ENCODE measurements around the gene CACNA1G. TPM values are rescaled to one million over a fixed set of nuclear protein-coding genes. Genes with fewer than 3 reads are reported as not detected.

Gene CACNA1G
- 8.6 TPM for polyA plus RNA-seq (2013, experiment 1 of 4)
- polyA plus RNA-seq (2013, experiment 2 of 4) = 8.9 TPM
- polyA plus RNA-seq (2013, experiment 3 of 4) = 9.1 TPM
- 9.4 TPM for polyA plus RNA-seq (2013, experiment 4 of 4)

- Histone ChIP-seq H3K27ac (ENCODE audit: insufficient read depth, low read depth, low read length, poor library complexity, severe bottlenecking) (peak within 1 kb of the TSS; percentile 75), H3K4me1 (ENCODE audit: control insufficient read depth, insufficient read depth, low read length) (peaks cover 57% of the 10 kb centered on the region), H3K27me3 (ENCODE audit: control insufficient read depth, insufficient read depth, low read length, poor library complexity, severe bottlenecking) (peaks cover 69% of the 10 kb centered on the region), H3K9me3 (ENCODE audit: control insufficient read depth, low read length) (no peaks in the 10 kb centered on the region), H3K4me3 (ENCODE audit: insufficient read depth, low read depth, low read length) (peak within 1 kb of the TSS; percentile 58), H3K36me3 (ENCODE audit: control insufficient read depth, insufficient read depth, low read length) (no peaks in the 10 kb centered on the region)
- 0% methylated on average over 56 of the region's 56 CpGs for WGBS, 2 experiments
Observed at GRCh38 chr17:50560185-50560824, at the start of gene CACNA1G. Gene CACNA1G, plus strand, starts transcription at chr17:50560715. Its CDS starts 745 bp downstream, at chr17:50561460.

DNA sequence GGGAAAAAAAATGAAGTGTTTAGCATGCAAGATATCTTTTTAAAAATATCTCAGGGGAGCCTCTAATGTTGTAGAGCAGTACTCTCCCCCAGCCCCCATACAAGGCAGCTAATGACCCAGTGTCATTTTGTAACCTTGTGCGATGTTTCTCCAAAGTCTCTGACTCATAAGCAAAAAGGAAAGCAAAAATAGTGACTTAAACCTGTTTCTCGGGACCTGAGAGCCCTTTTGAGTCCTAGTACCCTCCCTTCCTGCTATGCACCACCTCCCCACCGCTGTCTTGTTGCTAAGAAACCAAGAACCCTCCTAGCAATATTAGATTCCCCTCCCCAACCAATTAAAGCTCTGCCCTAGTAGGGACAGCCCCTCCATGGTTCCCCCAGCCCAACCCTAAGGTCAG lies 49.5 kb upstream of the CACNA1G start:
- Histone ChIP-seq H3K9me3 (ENCODE audit: control insufficient read depth, low read length) (no peaks in the 10 kb centered on the region), H3K4me1 (ENCODE audit: control insufficient read depth, insufficient read depth, low read length) (peaks cover 33% of the 10 kb centered on the region), H3K36me3 (ENCODE audit: control insufficient read depth, insufficient read depth, low read length) (no peaks in the 10 kb centered on the region), H3K4me3 (ENCODE audit: insufficient read depth, low read depth, low read length) (no peak overlapping the region), H3K27ac (ENCODE audit: insufficient read depth, low read depth, low read length, poor library complexity, severe bottlenecking) (peak overlapping the region; percentile 4), H3K27me3 (ENCODE audit: control insufficient read depth, insufficient read depth, low read length, poor library complexity, severe bottlenecking) (no peaks in the 10 kb centered on the region)
- 69 to 74% methylated on average over 3 of the region's 3 CpGs for WGBS, 2 experiments

GRCh38 chr17:50513495-50513894 lies 47.0 kb upstream of the CACNA1G start:
- Histone ChIP-seq H3K9me3 (ENCODE audit: control insufficient read depth, low read length) (no peaks in the 10 kb centered on the region), H3K27ac (ENCODE audit: insufficient read depth, low read depth, low read length, poor library complexity, severe bottlenecking) (no peak overlapping the region), H3K4me3 (ENCODE audit: insufficient read depth, low read depth, low read length) (no peak overlapping the region), H3K4me1 (ENCODE audit: control insufficient read depth, insufficient read depth, low read length) (peaks cover 37% of the 10 kb centered on the region), H3K27me3 (ENCODE audit: control insufficient read depth, insufficient read depth, low read length, poor library complexity, severe bottlenecking) (no peaks in the 10 kb centered on the region), H3K36me3 (ENCODE audit: control insufficient read depth, insufficient read depth, low read length) (no peaks in the 10 kb centered on the region)
- 91 to 95% methylated on average over 4 of the region's 4 CpGs for WGBS, 2 experiments

DNA sequence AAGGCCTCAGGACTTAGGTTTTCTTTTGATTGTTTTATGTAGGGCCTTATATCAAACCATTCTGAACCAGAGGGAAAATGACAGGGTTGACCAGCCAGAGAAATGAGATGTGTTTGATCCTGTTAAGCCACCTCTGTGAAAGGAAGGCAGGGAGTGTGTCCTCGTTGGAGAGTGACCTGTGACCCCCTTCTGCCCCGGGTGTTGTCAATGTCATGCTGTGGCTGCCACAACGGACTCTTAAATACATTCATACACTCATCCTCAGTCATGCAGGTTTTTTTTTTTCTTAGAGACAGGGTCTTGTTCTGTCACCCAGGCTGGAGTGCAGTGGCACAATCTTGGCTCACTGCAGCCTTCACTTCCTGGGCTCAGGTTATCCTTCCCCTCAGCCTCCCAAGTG lies 46.1 kb upstream of the CACNA1G start:
- H3K27ac ChIP-seq (ENCODE audit: insufficient read depth, low read depth, low read length, poor library complexity, severe bottlenecking) = no peak overlapping the region
- H3K9me3 ChIP-seq (ENCODE audit: control insufficient read depth, low read length) = no peaks in the 10 kb centered on the region
- no peaks in the 10 kb centered on the region for H3K36me3 ChIP-seq (ENCODE audit: control insufficient read depth, insufficient read depth, low read length)
- 25 to 45% methylated on average over 3 of the region's 3 CpGs for WGBS, 2 experiments
- no peaks in the 10 kb centered on the region for H3K27me3 ChIP-seq (ENCODE audit: control insufficient read depth, insufficient read depth, low read length, poor library complexity, severe bottlenecking)
- H3K4me3 ChIP-seq (ENCODE audit: insufficient read depth, low read depth, low read length) = no peak overlapping the region
- H3K4me1 ChIP-seq (ENCODE audit: control insufficient read depth, insufficient read depth, low read length) = peaks cover 42% of the 10 kb centered on the region

DNA sequence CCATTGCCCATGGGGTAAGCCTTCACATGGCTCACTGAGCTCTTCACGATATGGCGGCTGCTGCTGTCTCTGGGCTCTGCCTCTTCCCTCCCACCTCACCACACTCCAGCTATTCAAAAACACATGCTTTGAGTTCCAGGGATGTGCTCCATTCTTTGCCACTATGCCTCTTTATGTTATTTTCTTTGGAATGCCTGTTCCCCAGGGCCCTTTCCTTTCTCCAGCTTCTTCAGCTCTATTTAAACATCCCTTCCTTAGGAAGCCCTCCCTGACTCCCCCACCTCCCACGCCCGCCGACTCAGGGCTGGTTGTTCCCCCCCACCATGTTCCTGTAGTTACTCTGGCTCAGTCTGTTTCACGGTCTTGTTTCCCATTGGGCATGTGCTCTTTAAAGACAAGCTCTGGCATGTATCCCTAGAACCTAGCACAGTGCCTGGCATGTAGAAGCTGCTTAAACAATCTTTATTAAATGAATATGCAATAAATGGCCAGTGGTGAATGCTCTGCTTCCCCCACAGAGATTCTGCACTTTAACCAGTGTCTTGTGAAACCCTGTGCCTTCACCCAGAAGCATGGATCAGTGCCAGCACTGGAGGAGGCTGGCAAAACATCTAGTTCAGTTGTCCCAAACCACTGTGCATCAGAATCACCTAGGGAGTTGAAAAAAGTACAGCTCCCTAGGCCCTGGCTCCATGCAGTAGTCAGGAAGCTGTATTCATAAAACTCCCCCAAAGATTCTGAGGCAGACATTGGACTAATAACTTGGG lies 45.4 kb upstream of the CACNA1G start:
- 36 to 52% methylated on average over 6 of the region's 6 CpGs for WGBS, 2 experiments
- H3K4me3 ChIP-seq (ENCODE audit: insufficient read depth, low read depth, low read length) = no peak overlapping the region
- peak overlapping the region; percentile 36 for H3K27ac ChIP-seq (ENCODE audit: insufficient read depth, low read depth, low read length, poor library complexity, severe bottlenecking)
- no peaks in the 10 kb centered on the region for H3K27me3 ChIP-seq (ENCODE audit: control insufficient read depth, insufficient read depth, low read length, poor library complexity, severe bottlenecking)
- peaks cover 38% of the 10 kb centered on the region for H3K4me1 ChIP-seq (ENCODE audit: control insufficient read depth, insufficient read depth, low read length)
- H3K9me3 ChIP-seq (ENCODE audit: control insufficient read depth, low read length) = no peaks in the 10 kb centered on the region
- no peaks in the 10 kb centered on the region for H3K36me3 ChIP-seq (ENCODE audit: control insufficient read depth, insufficient read depth, low read length)

DNA sequence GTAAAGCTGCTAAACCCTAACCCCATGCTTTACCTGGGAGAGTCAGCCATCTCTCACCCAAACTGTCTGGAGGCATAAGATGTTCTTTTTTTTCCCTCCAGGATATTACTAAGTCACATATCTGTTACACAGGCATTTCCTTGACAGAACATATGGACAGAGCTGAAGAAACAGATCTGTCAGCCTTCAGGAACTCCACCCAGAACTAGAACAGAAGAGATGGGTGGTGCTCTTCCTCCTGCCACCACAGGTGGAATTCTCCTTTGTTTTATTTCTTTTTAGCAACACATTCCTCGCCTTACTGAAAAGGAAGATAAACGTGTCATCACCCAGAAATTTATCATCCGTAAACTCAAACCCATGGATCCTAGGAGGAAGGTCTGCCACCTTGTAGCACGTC lies 43.5 kb upstream of the CACNA1G start:
- H3K9me3 ChIP-seq (ENCODE audit: control insufficient read depth, low read length) = no peaks in the 10 kb centered on the region
- WGBS, 2 experiments = 90 to 93% methylated on average over 4 of the region's 4 CpGs

GRCh38 chr17:50517504-50518383 lies 42.8 kb upstream of the CACNA1G start:
- no peaks in the 10 kb centered on the region for H3K36me3 ChIP-seq (ENCODE audit: control insufficient read depth, insufficient read depth, low read length)
- H3K9me3 ChIP-seq (ENCODE audit: control insufficient read depth, low read length) = no peaks in the 10 kb centered on the region
- H3K4me1 ChIP-seq (ENCODE audit: control insufficient read depth, insufficient read depth, low read length) = peaks cover 27% of the 10 kb centered on the region
- no peak overlapping the region for H3K4me3 ChIP-seq (ENCODE audit: insufficient read depth, low read depth, low read length)
- 85 to 89% methylated on average over 8 of the region's 8 CpGs for WGBS, 2 experiments
- H3K27ac ChIP-seq (ENCODE audit: insufficient read depth, low read depth, low read length, poor library complexity, severe bottlenecking) = no peak overlapping the region
- no peaks in the 10 kb centered on the region for H3K27me3 ChIP-seq (ENCODE audit: control insufficient read depth, insufficient read depth, low read length, poor library complexity, severe bottlenecking)

More for the DNA sequence above, 43.5 kb upstream of the CACNA1G start:
- Histone ChIP-seq H3K36me3 (ENCODE audit: control insufficient read depth, insufficient read depth, low read length) (no peaks in the 10 kb centered on the region), H3K4me1 (ENCODE audit: control insufficient read depth, insufficient read depth, low read length) (peaks cover 27% of the 10 kb centered on the region), H3K4me3 (ENCODE audit: insufficient read depth, low read depth, low read length) (no peak overlapping the region), H3K27me3 (ENCODE audit: control insufficient read depth, insufficient read depth, low read length, poor library complexity, severe bottlenecking) (no peaks in the 10 kb centered on the region), H3K27ac (ENCODE audit: insufficient read depth, low read depth, low read length, poor library complexity, severe bottlenecking) (no peak overlapping the region)

GRCh38 chr17:50518384-50519023 lies 42.0 kb upstream of the CACNA1G start:
- 78 to 80% methylated on average over 13 of the region's 13 CpGs for WGBS, 2 experiments
- H3K4me1 ChIP-seq (ENCODE audit: control insufficient read depth, insufficient read depth, low read length) = peaks cover 27% of the 10 kb centered on the region
- H3K27me3 ChIP-seq (ENCODE audit: control insufficient read depth, insufficient read depth, low read length, poor library complexity, severe bottlenecking) = no peaks in the 10 kb centered on the region
- H3K36me3 ChIP-seq (ENCODE audit: control insufficient read depth, insufficient read depth, low read length) = no peaks in the 10 kb centered on the region
- no peak overlapping the region for H3K27ac ChIP-seq (ENCODE audit: insufficient read depth, low read depth, low read length, poor library complexity, severe bottlenecking)
- no peaks in the 10 kb centered on the region for H3K9me3 ChIP-seq (ENCODE audit: control insufficient read depth, low read length)
- no peak overlapping the region for H3K4me3 ChIP-seq (ENCODE audit: insufficient read depth, low read depth, low read length)

GRCh38 chr17:50519141-50519834 lies 41.2 kb upstream of the CACNA1G start:
- no peaks in the 10 kb centered on the region for H3K36me3 ChIP-seq (ENCODE audit: control insufficient read depth, insufficient read depth, low read length)
- no peaks in the 10 kb centered on the region for H3K27me3 ChIP-seq (ENCODE audit: control insufficient read depth, insufficient read depth, low read length, poor library complexity, severe bottlenecking)
- no peaks in the 10 kb centered on the region for H3K9me3 ChIP-seq (ENCODE audit: control insufficient read depth, low read length)
- H3K4me1 ChIP-seq (ENCODE audit: control insufficient read depth, insufficient read depth, low read length) = peaks cover 21% of the 10 kb centered on the region
- no peak overlapping the region for H3K4me3 ChIP-seq (ENCODE audit: insufficient read depth, low read depth, low read length)
- H3K27ac ChIP-seq (ENCODE audit: insufficient read depth, low read depth, low read length, poor library complexity, severe bottlenecking) = no peak overlapping the region
- WGBS, 2 experiments = 92 to 96% methylated on average over 7 to 8 of the region's 8 CpGs

All from ectodermal cell (in vitro differentiated cells).